Smooth muscle cell (in vitro differentiated cells): ENCODE data around the gene YDJC. TPM values are rescaled to one million over a fixed set of nuclear protein-coding genes. Genes with fewer than 3 reads are reported as not detected.

Experiments used
- DNase-seq: peaks from one replicate; lab custom pipeline; 2025; ENCODE audit not compliant: unreplicated experiment; lab: John Stamatoyannopoulos, UW
- H2AFZ ChIP-seq: fragments of 200-600 bp; sonication (generic); 2 replicates; pipeline ENCODE4 v1.6.0; 2016; ENCODE audit warnings: antibody characterized with exemption, low read depth, mild to moderate bottlenecking
- H3F3A ChIP-seq: fragments of 200-600 bp; sonication (generic); 2 replicates; pipeline ENCODE4 v1.6.0; 2017; ENCODE audit warnings: antibody characterized with exemption, low read depth
- H3K27ac ChIP-seq: fragments of 200-600 bp; sonication (generic); 2 replicates; pipeline ENCODE4 v1.5.1; 2016; ENCODE audit warnings: low read depth, mild to moderate bottlenecking
- H3K27me3 ChIP-seq: fragments of 200-600 bp; sonication (generic); 2 replicates; pipeline ENCODE4 v1.6.1; 2016; ENCODE audit warnings: low read depth, mild to moderate bottlenecking
- H3K36me3 ChIP-seq: fragments of 200-600 bp; sonication (generic); 2 replicates; pipeline ENCODE4 v1.5.1; 2016; ENCODE audit warnings: low read depth
- H3K4me1 ChIP-seq: fragments of 200-600 bp; sonication (generic); 2 replicates; pipeline ENCODE4 v1.5.1; 2016; ENCODE audit warnings: low read depth
- H3K4me2 ChIP-seq: fragments of 200-600 bp; sonication (generic); 2 replicates; pipeline ENCODE4 v1.6.0; 2016; ENCODE audit warnings: mild to moderate bottlenecking
- H3K4me3 ChIP-seq: fragments of 200-600 bp; sonication (generic); 2 replicates; pipeline ENCODE4 v1.5.1; 2016; ENCODE audit warnings: mild to moderate bottlenecking
- H3K79me2 ChIP-seq: fragments of 200-600 bp; sonication (generic); 2 replicates; pipeline ENCODE4 v1.6.0; 2016; ENCODE audit warnings: low read depth, mild to moderate bottlenecking
- H3K9ac ChIP-seq: fragments of 200-600 bp; sonication (generic); 2 replicates; pipeline ENCODE4 v1.6.0; 2016; ENCODE audit warnings: low read depth
- H3K9me3 ChIP-seq: fragments of 200-600 bp; sonication (generic); replicated peaks from 2 replicates; pipeline ENCODE4 v1.5.1; 2016; ENCODE audit warnings: low read depth
- H4K20me1 ChIP-seq: fragments of 200-600 bp; sonication (generic); 2 replicates; pipeline ENCODE4 v1.6.0; 2016; ENCODE audit warnings: low read depth
- CTCF ChIP-seq: fragments of 200-600 bp; sonication (generic); IDR thresholded peaks from 2 replicates; pipeline ENCODE4 v1.5.1; 2017; ENCODE audit warnings: borderline replicate concordance, mild to moderate bottlenecking, antibody characterized with exemption; ENCODE audit not compliant: insufficient read depth, poor library complexity, severe bottlenecking
- WGBS: methylation state at CpG from one replicate; pipeline ENCODE4 v1.1.7; 2016; ENCODE audit warnings: low lambda C conversion rate; 5-methylcytosine and 5-hydroxymethylcytosine counted together
- polyA plus RNA-seq: library from polyadenylated mRNA; unstranded; fragments of >200 nt; fragmentation: Nextera tagmentation; extraction: Ambion mirVana; gene quantifications from 2 replicates; pipeline ENCODE4 v1.2.1, GENCODE V29; 2016
- total RNA-seq: library from RNA; depleted of rRNA; stranded (reverse); fragments of >200 nt; gene quantifications from 2 replicates; pipeline ENCODE4 v1.2.3, GENCODE V29; 2014

YDJC gene
- total and polyA plus RNA-seq, 2 experiments from 2014 or later: 15.2 to 19.3 TPM

GRCh38 chr22:21663738-21664137 is 33.9 kb upstream of the YDJC start:
- H3K9me3 ChIP-seq: no peaks in the 10 kb centered on the region
- H3K4me3 ChIP-seq: no peak overlapping the region
- no peaks in the 10 kb centered on the region for H3F3A ChIP-seq
- H3K36me3 ChIP-seq: no peaks in the 10 kb centered on the region
- 98% methylated on average over 2 of the region's 2 CpGs for WGBS
- H3K27me3 ChIP-seq: no peaks in the 10 kb centered on the region
- no peak overlapping the region for H3K4me2 ChIP-seq
- H2AFZ ChIP-seq: no peak overlapping the region
- H3K9ac ChIP-seq: no peak overlapping the region
- no peaks in the 10 kb centered on the region for H4K20me1 ChIP-seq
- peaks cover 5% of the 10 kb centered on the region for H3K4me1 ChIP-seq
- no peak for DNase-seq
- TF ChIP-seq CTCF: no peak
- H3K27ac ChIP-seq: no peak overlapping the region
- H3K79me2 ChIP-seq: peaks cover 10% of the 10 kb centered on the region

- no peak overlapping the region for H3K4me3 ChIP-seq
- WGBS: 95% methylated on average over 5 of the region's 5 CpGs
- H3K27ac ChIP-seq: no peak overlapping the region
- no peak for TF ChIP-seq CTCF
- no peaks in the 10 kb centered on the region for H3K36me3 ChIP-seq
- H3K4me1 ChIP-seq: peaks cover 13% of the 10 kb centered on the region
- H3K9ac ChIP-seq: no peak overlapping the region
- H2AFZ ChIP-seq: no peak overlapping the region
- H3F3A ChIP-seq: no peaks in the 10 kb centered on the region
- H4K20me1 ChIP-seq: no peaks in the 10 kb centered on the region
- H3K9me3 ChIP-seq: no peaks in the 10 kb centered on the region
- no peak for DNase-seq
- H3K4me2 ChIP-seq: no peak overlapping the region
- peaks cover 4% of the 10 kb centered on the region for H3K79me2 ChIP-seq
- no peaks in the 10 kb centered on the region for H3K27me3 ChIP-seq
These were observed 32.2 kb upstream of the YDJC start for GRCh38 chr22:21661991-21662390.

- 92% methylated on average over 7 of the region's 7 CpGs for WGBS
- Histone ChIP-seq H3K4me3 (no peak overlapping the region), H3F3A (no peaks in the 10 kb centered on the region), H4K20me1 (no peaks in the 10 kb centered on the region), H3K27ac (no peak overlapping the region), H3K27me3 (no peaks in the 10 kb centered on the region), H3K79me2 (no peaks in the 10 kb centered on the region), H3K4me1 (peaks cover 13% of the 10 kb centered on the region), H3K9ac (no peak overlapping the region), H3K9me3 (no peaks in the 10 kb centered on the region), H2AFZ (no peak overlapping the region), H3K4me2 (no peak overlapping the region), H3K36me3 (no peaks in the 10 kb centered on the region)
- DNase-seq: no peak
- no peak for TF ChIP-seq CTCF
These were observed 31.1 kb upstream of the YDJC start for GRCh38 chr22:21660904-21661303.

- no peaks in the 10 kb centered on the region for H3K79me2 ChIP-seq
- no peak for TF ChIP-seq CTCF
- H2AFZ ChIP-seq: no peak overlapping the region
- no peak overlapping the region for H3K27ac ChIP-seq
- H3K4me3 ChIP-seq: no peak overlapping the region
- no peaks in the 10 kb centered on the region for H4K20me1 ChIP-seq
- H3K4me2 ChIP-seq: no peak overlapping the region
- peaks cover 7% of the 10 kb centered on the region for H3K4me1 ChIP-seq
- no peak for DNase-seq
- 89% methylated on average over 7 of the region's 7 CpGs for WGBS
- H3K27me3 ChIP-seq: no peaks in the 10 kb centered on the region
- no peak overlapping the region for H3K9ac ChIP-seq
- no peaks in the 10 kb centered on the region for H3K9me3 ChIP-seq
- H3K36me3 ChIP-seq: no peaks in the 10 kb centered on the region
- H3F3A ChIP-seq: no peaks in the 10 kb centered on the region
These were observed 30.2 kb upstream of the YDJC start for GRCh38 chr22:21659864-21660525.
